HFF-Myc (cell line): ENCODE data around the gene SPHK1.

Source experiments
- DNase-seq: peaks from one replicate; pipeline ENCODE4 v3.0.0-alpha.2; 2011; ENCODE audit warnings: low read depth; ENCODE audit errors: extremely low read depth
- H3K4me3 ChIP-seq: replicated peaks from 2 replicates; pipeline ENCODE4 v1.5.1; 2011; ENCODE audit warnings: low read depth, mild to moderate bottlenecking, control low read depth, low read length
- CTCF ChIP-seq: IDR thresholded peaks from 2 replicates; pipeline ENCODE4 v1.5.1; 2012; ENCODE audit warnings: mild to moderate bottlenecking, low read depth, low read length, control low read depth; ENCODE audit errors: missing control alignments

SPHK1 gene

GRCh38 chr17:76391200-76391715, 6.8 kb downstream of the SPHK1 start:
- DNase-seq: no peak
- TF ChIP-seq CTCF: no peak

GRCh38 chr17:76394166-76394565, 9.8 kb downstream of the SPHK1 start:
- no peak overlapping the region for H3K4me3 ChIP-seq
- no peak for TF ChIP-seq CTCF
- no peak for DNase-seq

More at GRCh38 chr17:76391200-76391715, 6.8 kb downstream of the SPHK1 start:
- H3K4me3 ChIP-seq: no peak overlapping the region

GRCh38 chr17:76395980-76396379, 11.6 kb downstream of the SPHK1 start:
- DNase-seq: no peak
- no peak for TF ChIP-seq CTCF
- no peak overlapping the region for H3K4me3 ChIP-seq

- H3K4me3 ChIP-seq: no peak overlapping the region
- DNase-seq: no peak
- TF ChIP-seq CTCF: peak; percentile 10
Measured at GRCh38 chr17:76397184-76397583, 12.8 kb downstream of the SPHK1 start.

GRCh38 chr17:76397687-76398522, 13.5 kb downstream of the SPHK1 start:
- peak; percentile 93 for TF ChIP-seq CTCF
- peak; percentile 72 for DNase-seq
- no peak overlapping the region for H3K4me3 ChIP-seq

- no peak for TF ChIP-seq CTCF
- DNase-seq: no peak
Measured at GRCh38 chr17:76398523-76399174, 14.2 kb downstream of the SPHK1 start.

More at GRCh38 chr17:76398523-76399174, 14.2 kb downstream of the SPHK1 start:
- no peak overlapping the region for H3K4me3 ChIP-seq
